ENCODE results near the gene ARL11. TPM values are rescaled to one million over a fixed set of nuclear protein-coding genes. Genes with fewer than 3 reads are reported as not detected.

Gene ARL11
- polyA plus RNA-seq, 1 donor from 2014 or later, result not detected

GRCh38 chr13:49638744-49639072 lies 10.4 kb downstream of the ARL11 start:
- H3K9ac ChIP-seq (ENCODE audit: low read length), result no peak overlapping the region

GRCh38 chr13:49641801-49642291 lies 13.5 kb downstream of the ARL11 start:
- Histone ChIP-seq H3K27me3 (ENCODE audit: insufficient read depth, low read depth, low read length) (no peaks in the 10 kb centered on the region), H4K20me1 (ENCODE audit: insufficient read depth) (no peaks in the 10 kb centered on the region), H3F3A (ENCODE audit: insufficient read depth, low read length, poor library complexity, severe bottlenecking) (no peaks in the 10 kb centered on the region), H3K4me2 (ENCODE audit: low read length) (no peak overlapping the region), H3K9me2 (ENCODE audit: insufficient read depth, low read length) (no peaks in the 10 kb centered on the region), H3K79me2 (replicated peaks; ENCODE audit: insufficient read depth, low read length) (no peaks in the 10 kb centered on the region), H3K9ac (ENCODE audit: low read length) (no peak overlapping the region), H2AFZ (ENCODE audit: low read depth, low read length) (no peak overlapping the region), H3K36me3 (ENCODE audit: insufficient read depth, low read length) (no peaks in the 10 kb centered on the region), H3K4me3 (ENCODE audit: low read length) (no peak overlapping the region), H3K9me3 (ENCODE audit: low read length) (no peaks in the 10 kb centered on the region), H3K27ac (ENCODE audit: low read length) (no peak overlapping the region)
- TF ChIP-seq SMC3 (conservative IDR thresholded peaks at IDR 0.05; ENCODE audit: poor library complexity) (no peak), REST (IDR thresholded peaks at IDR 0.05; ENCODE audit: borderline replicate concordance) (no peak), TAF1 (IDR thresholded peaks at IDR 0.05; ENCODE audit: low read depth) (no peak), RAD21 (conservative IDR thresholded peaks at IDR 0.05) (no peak), CTCF (IDR thresholded peaks at IDR 0.05; ENCODE audit: poor library complexity, severe bottlenecking) (no peak), MXI1 (conservative IDR thresholded peaks at IDR 0.05; ENCODE audit: poor library complexity, severe bottlenecking) (no peak), POLR2AphosphoS5 (IDR thresholded peaks at IDR 0.05) (no peak), EZH2 (IDR thresholded peaks at IDR 0.05; ENCODE audit: borderline replicate concordance, insufficient read depth, low read length, poor library complexity, severe bottlenecking) (no peak), EP300 (conservative IDR thresholded peaks at IDR 0.05; ENCODE audit: poor library complexity, severe bottlenecking) (no peak)

More at GRCh38 chr13:49638744-49639072, 10.4 kb downstream of the ARL11 start:
- Histone ChIP-seq H2AFZ (ENCODE audit: low read depth, low read length) (no peak overlapping the region), H3K9me3 (ENCODE audit: low read length) (no peaks in the 10 kb centered on the region), H3K79me2 (replicated peaks; ENCODE audit: insufficient read depth, low read length) (no peaks in the 10 kb centered on the region), H3K4me3 (ENCODE audit: low read length) (no peak overlapping the region), H4K20me1 (ENCODE audit: insufficient read depth) (no peaks in the 10 kb centered on the region), H3K27ac (ENCODE audit: low read length) (no peak overlapping the region), H3K4me2 (ENCODE audit: low read length) (no peak overlapping the region), H3K36me3 (ENCODE audit: insufficient read depth, low read length) (no peaks in the 10 kb centered on the region), H3K9me2 (ENCODE audit: insufficient read depth, low read length) (no peaks in the 10 kb centered on the region), H3K27me3 (ENCODE audit: insufficient read depth, low read depth, low read length) (no peaks in the 10 kb centered on the region), H3F3A (ENCODE audit: insufficient read depth, low read length, poor library complexity, severe bottlenecking) (no peaks in the 10 kb centered on the region)
- TF ChIP-seq SMC3 (conservative IDR thresholded peaks at IDR 0.05; ENCODE audit: poor library complexity) (no peak), EP300 (conservative IDR thresholded peaks at IDR 0.05; ENCODE audit: poor library complexity, severe bottlenecking) (no peak), RAD21 (conservative IDR thresholded peaks at IDR 0.05) (no peak), CTCF (IDR thresholded peaks at IDR 0.05; ENCODE audit: poor library complexity, severe bottlenecking) (no peak), MXI1 (conservative IDR thresholded peaks at IDR 0.05; ENCODE audit: poor library complexity, severe bottlenecking) (no peak), POLR2AphosphoS5 (IDR thresholded peaks at IDR 0.05) (no peak), EZH2 (IDR thresholded peaks at IDR 0.05; ENCODE audit: borderline replicate concordance, insufficient read depth, low read length, poor library complexity, severe bottlenecking) (no peak)

Measured in neural cell (in vitro differentiated cells).